ENCODE results near the gene TAB2.

Gene TAB2

GRCh38 chr6:149433881-149434280, 116.4 kb downstream of the TAB2 start:
- no peak for TF ChIP-seq CTCF (IDR thresholded peaks at IDR 0.05; ENCODE audit: extremely low read depth, missing control alignments)
- DNase-seq (ENCODE audit: low spot score) = no peak

- TF ChIP-seq CTCF (IDR thresholded peaks at IDR 0.05; ENCODE audit: extremely low read depth, missing control alignments) = no peak
- DNase-seq (ENCODE audit: low spot score) = no peak
These were observed 118.5 kb downstream of the TAB2 start for GRCh38 chr6:149435919-149436586.

DNA sequence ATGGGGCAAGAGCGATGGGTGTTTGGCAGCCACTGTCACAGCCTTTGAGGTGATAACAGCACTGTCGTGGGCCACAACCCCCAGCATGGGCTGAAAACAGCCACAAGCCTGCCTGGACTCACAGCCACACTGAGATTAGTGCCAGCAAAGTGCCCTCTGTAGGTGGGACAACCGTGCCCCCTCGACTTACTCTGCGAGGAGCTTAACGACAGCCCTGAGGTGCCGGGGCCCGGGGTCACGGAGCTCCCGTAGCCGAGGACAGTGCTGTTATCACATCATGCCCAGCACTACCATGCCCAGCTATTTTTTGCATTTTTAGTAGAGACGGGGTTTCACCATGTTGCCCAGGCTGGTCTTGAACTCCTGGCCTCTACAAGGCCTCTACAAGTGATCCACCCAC, 119.1 kb downstream of the TAB2 start:
- no peak for TF ChIP-seq CTCF (IDR thresholded peaks at IDR 0.05; ENCODE audit: extremely low read depth, missing control alignments)
- no peak for DNase-seq (ENCODE audit: low spot score)

- no peak for DNase-seq (ENCODE audit: low spot score)
- TF ChIP-seq CTCF (IDR thresholded peaks at IDR 0.05; ENCODE audit: extremely low read depth, missing control alignments) = no peak
These were observed 119.7 kb downstream of the TAB2 start for GRCh38 chr6:149437212-149437611.

DNA sequence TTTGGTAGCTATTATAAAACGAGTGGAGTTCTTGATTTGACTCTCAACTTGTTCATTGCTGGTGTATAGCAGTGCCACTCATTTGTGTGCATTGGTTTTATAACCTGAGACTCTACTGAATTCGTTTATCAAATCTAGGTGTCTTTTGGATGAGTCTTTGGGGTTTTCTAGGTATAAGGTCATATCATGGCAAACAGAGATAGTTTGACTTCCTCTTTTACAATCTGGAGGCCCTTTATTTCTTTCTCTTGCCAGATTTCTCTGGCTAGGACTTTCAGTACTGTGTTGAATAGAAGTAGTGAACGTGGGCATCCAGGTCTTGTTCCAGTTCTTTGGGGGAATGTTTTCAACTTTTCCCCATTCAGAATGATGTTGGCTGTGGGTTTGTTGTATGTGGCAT, 121.3 kb downstream of the TAB2 start:
- no peak for TF ChIP-seq CTCF (IDR thresholded peaks at IDR 0.05; ENCODE audit: extremely low read depth, missing control alignments)
- DNase-seq (ENCODE audit: low spot score) = no peak

- no peak for TF ChIP-seq CTCF (IDR thresholded peaks at IDR 0.05; ENCODE audit: extremely low read depth, missing control alignments)
- DNase-seq (ENCODE audit: low spot score) = no peak
These were observed 122.1 kb downstream of the TAB2 start for GRCh38 chr6:149439626-149440025.

DNA sequence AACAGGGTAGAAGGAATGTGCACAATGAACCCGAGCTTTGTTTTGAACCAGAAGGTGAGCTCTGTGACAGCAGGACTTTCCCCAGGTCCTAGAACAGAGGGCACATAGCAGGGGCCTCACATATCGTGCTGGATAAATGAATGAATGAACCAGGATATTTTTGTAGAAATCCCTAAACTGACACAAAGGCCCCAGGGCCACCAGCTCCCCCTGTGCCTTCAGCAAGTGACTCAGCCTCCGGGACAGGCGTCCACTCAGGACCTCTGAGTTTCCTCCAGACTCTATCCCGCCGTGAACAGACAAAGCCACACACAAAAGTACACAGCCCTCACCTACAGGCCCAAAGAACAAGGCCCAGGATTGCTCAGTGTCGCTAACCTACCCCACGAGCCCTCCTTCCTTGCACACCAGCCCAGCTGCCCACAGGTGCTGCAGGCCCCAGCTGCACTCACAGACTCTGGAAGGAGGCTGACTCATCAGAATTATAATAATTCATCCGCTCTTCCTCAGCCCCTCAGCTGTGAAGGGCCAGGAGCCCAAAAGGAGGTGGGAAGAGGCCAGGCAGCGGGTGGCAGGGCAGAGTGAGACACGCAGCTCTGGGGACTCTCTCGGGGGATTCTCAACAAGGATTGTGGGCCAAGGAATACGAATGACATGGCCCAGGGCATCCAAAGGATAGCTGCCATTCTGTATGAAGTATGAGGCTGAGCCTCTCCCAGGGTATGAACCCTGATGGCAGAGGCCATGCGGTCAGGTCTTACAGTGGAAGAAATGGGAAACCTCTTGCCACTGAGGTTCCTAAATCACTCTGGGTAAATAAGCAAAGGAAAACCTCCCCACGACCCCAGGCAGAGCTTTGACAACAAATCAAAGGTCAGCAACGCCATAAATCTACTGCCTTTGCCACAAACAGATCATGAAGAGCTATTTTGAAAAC, 123.5 kb downstream of the TAB2 start:
- no peak for DNase-seq (ENCODE audit: low spot score)

More for the DNA sequence above, 123.5 kb downstream of the TAB2 start:
- no peak for TF ChIP-seq CTCF (IDR thresholded peaks at IDR 0.05; ENCODE audit: extremely low read depth, missing control alignments)

All from GM20000 (cell line).